A549 (cell line): ENCODE data around the gene DDX10. TPM values are rescaled to one million over a fixed set of nuclear protein-coding genes. Genes with fewer than 3 reads are reported as not detected.

Experiments used
- ATAC-seq, 2 experiments: fragments of 200-7000 bp in 1 of 2; fragments of >200 bp in 1 of 2; cut with Nextera tagmentation in 1 of 2; cut with Tn5 transposase in 1 of 2; 3 replicates each; pipeline versions ENCODE4 v1.8.0 to v1.9.1; 2018 to 2020; ENCODE audit warnings: mild to moderate bottlenecking in 1 of 2, moderate library complexity in 1 of 2
- CTCF ChIA-PET: fragments of 300-600 bp; sonication (Branson Sonifier 250); formaldehyde crosslinking; extraction: SDS; loops from one replicate; lab custom pipeline; 2021; ENCODE audit warnings: antibody characterized with exemption, inconsistent platforms; lab: Yijun Ruan, JAX
- POLR2A ChIA-PET: fragments of 350-600 bp; formaldehyde crosslinking; extraction: SDS; loops from one replicate; lab custom pipeline; 2021; ENCODE audit warnings: antibody characterized with exemption, inconsistent platforms; lab: Yijun Ruan, JAX
- DNase-seq, 2 experiments: peaks; one replicate each; pipeline versions ENCODE4 v3.0.0 to v3.0.0-alpha.2; 2011 to 2016; ENCODE audit warnings: low read depth in 1 of 2, low spot score in 1 of 2
- FAIRE-seq: peaks from 2 replicates; lab custom pipeline; 2011; peaks lifted over from hg19 to GRCh38; lab: Jason Lieb, UNC
- H3K27ac ChIP-seq, 2 experiments: fragments of >200 bp; sonication (Bioruptor Twin); formaldehyde crosslinking; 3 replicates each; pipeline ENCODE4 v1.5.1; 2016 to 2017
- H3K4me1 ChIP-seq: fragments of >200 bp; sonication (Bioruptor Twin); formaldehyde crosslinking; 3 replicates; pipeline ENCODE4 v1.6.1; 2016
- H3K4me2 ChIP-seq: fragments of >200 bp; sonication (Bioruptor Twin); formaldehyde crosslinking; 3 replicates; pipeline ENCODE4 v1.6.1; 2016
- H3K4me3 ChIP-seq: fragments of >200 bp; sonication (Bioruptor Twin); formaldehyde crosslinking; 3 replicates; pipeline ENCODE4 v1.5.1; 2016
- H3K9me3 ChIP-seq: fragments of >200 bp; sonication (Bioruptor Twin); formaldehyde crosslinking; 3 replicates; pipeline ENCODE4 v1.6.1; 2016
- BHLHE40 ChIP-seq: IDR thresholded peaks from 2 replicates; pipeline ENCODE4 v1.6.1; 2012; ENCODE audit warnings: low read depth, low read length, inconsistent platforms
- EHF ChIP-seq: fragments of 250-450 bp; sonication (Bioruptor Pico); IDR thresholded peaks from 2 replicates; pipeline ENCODE4 v1.5.0; 2020; ENCODE audit warnings: mild to moderate bottlenecking
- EP300 ChIP-seq, 2 experiments: fragments of >200 bp; sonication (Bioruptor Twin); formaldehyde crosslinking; IDR thresholded peaks; 2 replicates in 1 of 2; 3 replicates in 1 of 2; pipeline ENCODE4 v1.6.1; 2016 to 2017
- FOSB ChIP-seq: fragments of 250-450 bp; sonication (Bioruptor Pico); IDR thresholded peaks from 2 replicates; pipeline ENCODE4 v1.5.0; 2020; ENCODE audit warnings: mild to moderate bottlenecking, moderate library complexity
- HES2 ChIP-seq: fragments of >200 bp; sonication (Bioruptor Twin); formaldehyde crosslinking; IDR thresholded peaks from 2 replicates; pipeline ENCODE4 v1.6.1; 2016
- HMGXB4 ChIP-seq: fragments of 250-450 bp; sonication (Bioruptor Pico); IDR thresholded peaks from 2 replicates; pipeline ENCODE4 v1.5.0; 2021; ENCODE audit warnings: mild to moderate bottlenecking, moderate library complexity, borderline replicate concordance
- HOXA7 ChIP-seq: fragments of 250-450 bp; sonication (Bioruptor Pico); IDR thresholded peaks from 2 replicates; pipeline ENCODE4 v1.5.0; 2020; ENCODE audit warnings: mild to moderate bottlenecking, moderate library complexity
- HOXB13 ChIP-seq: fragments of 250-450 bp; sonication (Bioruptor Pico); IDR thresholded peaks from 2 replicates; pipeline ENCODE4 v1.5.0; 2020; ENCODE audit warnings: low read depth, mild to moderate bottlenecking, moderate library complexity
- JUN ChIP-seq, 2 experiments: fragments of >200 bp; sonication (Bioruptor Twin); formaldehyde crosslinking; IDR thresholded peaks; 2 replicates in 1 of 2; 3 replicates in 1 of 2; pipeline ENCODE4 v1.6.1; 2016 to 2017
- JUNB ChIP-seq: fragments of >200 bp; sonication (Bioruptor Twin); formaldehyde crosslinking; IDR thresholded peaks from 2 replicates; pipeline ENCODE4 v1.6.1; 2016
- KDM1A ChIP-seq: fragments of 200-600 bp; sonication (generic); IDR thresholded peaks from 2 replicates; pipeline ENCODE4 v1.6.1; 2016; ENCODE audit warnings: low read depth, mild to moderate bottlenecking
- MYC ChIP-seq: IDR thresholded peaks from 2 replicates; pipeline ENCODE4 v1.6.1; 2012; ENCODE audit warnings: mild to moderate bottlenecking, inconsistent platforms, low read length, improper control_type of control experiment, borderline replicate concordance
- NFE2L2 ChIP-seq: fragments of 150-350 bp; conservative IDR thresholded peaks from 2 replicates; pipeline ENCODE4 v1.6.1; 2014; ENCODE audit warnings: low read length
- RARB ChIP-seq: fragments of 250-450 bp; sonication (Bioruptor Pico); IDR thresholded peaks from 2 replicates; pipeline ENCODE4 v1.8.0; 2021; ENCODE audit warnings: mild to moderate bottlenecking, moderate library complexity
- REST ChIP-seq: fragments of 200-600 bp; sonication (generic); IDR thresholded peaks from 2 replicates; pipeline ENCODE4 v1.6.1; 2016; ENCODE audit warnings: antibody characterized with exemption, mild to moderate bottlenecking, moderate library complexity
- RNF2 ChIP-seq: fragments of 200-600 bp; sonication (generic); IDR thresholded peaks from 2 replicates; pipeline ENCODE4 v1.6.1; 2016; ENCODE audit warnings: low read depth, mild to moderate bottlenecking, antibody characterized with exemption, moderate library complexity, borderline replicate concordance
- SMC3 ChIP-seq: fragments of >200 bp; sonication (Bioruptor Twin); formaldehyde crosslinking; IDR thresholded peaks from 3 replicates; pipeline ENCODE4 v1.6.1; 2018; ENCODE audit warnings: inconsistent platforms
- TP53 ChIP-seq: fragments of 250-450 bp; sonication (Bioruptor Pico); IDR thresholded peaks from 2 replicates; pipeline ENCODE4 v1.5.0; 2021; ENCODE audit warnings: mild to moderate bottlenecking, moderate library complexity
- ZFP36 ChIP-seq: fragments of 450-650 bp; IDR thresholded peaks from 2 replicates; pipeline ENCODE4 v1.6.1; 2014; ENCODE audit warnings: borderline replicate concordance; ENCODE audit not compliant: partially characterized antibody
- ZSCAN20 ChIP-seq: fragments of 250-450 bp; sonication (Bioruptor Pico); IDR thresholded peaks from 2 replicates; pipeline ENCODE4 v1.8.0; 2022; ENCODE audit warnings: mild to moderate bottlenecking, moderate library complexity
- WGBS: methylation state at CpG from one replicate; pipeline ENCODE4 v1.1.6; 2017; ENCODE audit errors: missing lambda C conversion rate; 5-methylcytosine and 5-hydroxymethylcytosine counted together
- polyA plus RNA-seq, 4 experiments: library from polyadenylated mRNA; depleted of rRNA in 3 of 4; stranded (reverse); fragments of >200 nt; fragmentation: RNase III in 1 of 4; extraction: RNeasy Plus Mini Kit Qiagen cat#74134 plus additional on column Dnase treatment in 1 of 4; gene quantifications; 2 replicates in 3 of 4; 3 replicates in 1 of 4; pipeline ENCODE4 v1.2.3, GENCODE V29; 2011 to 2017
- TF ChIP-seq, protein P1 (sequence below): IDR thresholded peaks from 2 replicates; pipeline ENCODE4 v1.6.1; 2012
- TF ChIP-seq, protein P2 (sequence below): IDR thresholded peaks from 2 replicates; pipeline ENCODE4 v1.6.1; 2012; ENCODE audit warnings: low read depth, borderline replicate concordance
- TF ChIP-seq, protein P3 (sequence below): IDR thresholded peaks from 2 replicates; pipeline ENCODE4 v1.6.1; 2012

Gene DDX10
- polyA plus RNA-seq, 2 of the 4 experiments (the other 2 are of a cell fraction), result 46.0 to 189 TPM

DNA sequence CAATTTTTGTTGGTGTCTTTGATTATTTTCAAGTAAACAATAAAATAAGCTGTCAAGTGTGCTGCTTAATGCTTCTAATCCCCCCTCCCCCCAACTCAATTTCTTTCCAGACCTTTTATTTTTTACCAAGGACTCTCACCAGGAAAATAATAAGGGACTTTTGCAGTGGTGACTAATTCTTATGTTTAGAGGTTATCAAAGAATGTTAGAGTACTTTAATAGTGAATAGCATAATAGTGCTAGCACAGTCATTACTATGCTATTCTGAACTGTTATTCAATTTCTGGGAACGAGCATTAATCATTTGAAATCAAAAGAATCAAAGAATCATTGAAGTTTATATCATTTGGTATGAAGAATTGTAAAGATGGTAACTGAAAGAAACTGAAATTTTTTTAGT, 251.4 kb downstream of the DDX10 start:
- Histone ChIP-seq H3K9me3 (no peaks in the 10 kb centered on the region), H3K4me1 (peaks cover 40% of the 10 kb centered on the region), H3K4me2 (peak overlapping the region; percentile 51), H3K27ac (0 out of 6 replicates have a peak overlapping the region, but pooled peaks of 1 of the 2 experiments have one; percentile 21), H3K4me3 (no peak overlapping the region)
- POLR2A ChIA-PET, result no interaction called here
- 17% methylated on average over 1 of the region's 1 CpG for WGBS
- no peak for ATAC-seq
- DNase-seq, result no peak
- no peak for FAIRE-seq
- CTCF ChIA-PET, result interaction anchor here (0.5 kb wide), 1 partner anchor 21 kb away, joined by 3 read pairs; no protein-coding TSS in a partner anchor
- TF ChIP-seq SMC3 (no peak), NFE2L2 (no peak), HOXA7 (CRISPR knock-in tag) (no peak), JUN (IDR thresholded peaks at IDR 0.05) (no peak), KDM1A (no peak), RARB (no peak), RNF2 (no peak), JUNB (no peak), FOSB (CRISPR knock-in tag) (no peak), HES2 (no peak), BHLHE40 (no peak), REST (no peak), ZFP36 (no peak)
- TF ChIP-seq, protein P1, sequence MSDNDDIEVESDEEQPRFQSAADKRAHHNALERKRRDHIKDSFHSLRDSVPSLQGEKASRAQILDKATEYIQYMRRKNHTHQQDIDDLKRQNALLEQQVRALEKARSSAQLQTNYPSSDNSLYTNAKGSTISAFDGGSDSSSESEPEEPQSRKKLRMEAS, result no peak

DNA sequence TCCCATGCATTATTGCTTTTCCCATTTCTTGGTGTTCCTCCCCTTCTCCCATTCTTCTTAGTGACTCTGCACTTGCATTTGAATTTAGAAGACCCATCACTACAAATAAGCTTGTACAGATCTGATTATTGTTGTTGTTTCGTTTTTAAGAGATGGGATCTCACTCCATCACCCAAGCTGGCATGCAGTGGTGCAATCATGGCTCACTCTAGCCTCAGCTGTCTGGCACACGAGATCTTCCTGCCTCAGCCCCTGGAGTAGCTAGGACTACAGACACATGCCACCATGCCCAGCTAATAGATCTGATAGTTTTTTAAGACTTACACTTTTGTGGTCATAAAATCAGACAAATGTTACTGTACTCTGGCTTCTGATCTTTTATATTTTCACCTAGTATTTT, 252.1 kb downstream of the DDX10 start:
- no peak for DNase-seq
- Histone ChIP-seq H3K4me3 (no peak overlapping the region), H3K27ac (peak overlapping the region in 1 of 2 experiments; percentile 63; a peak in 2 of 6 replicates), H3K9me3 (no peaks in the 10 kb centered on the region), H3K4me1 (peaks cover 40% of the 10 kb centered on the region), H3K4me2 (no peak overlapping the region; the same call in 2 of the 3 replicates)
- no peak for FAIRE-seq
- ChIA-PET CTCF (no interaction called here), POLR2A (no interaction called here)
- WGBS, result 63% methylated on average over 2 of the region's 2 CpGs
- TF ChIP-seq HMGXB4 (CRISPR knock-in tag), result no peak
- no peak for TF ChIP-seq EP300 (IDR thresholded peaks at IDR 0.05)
- TF ChIP-seq, protein P2, sequence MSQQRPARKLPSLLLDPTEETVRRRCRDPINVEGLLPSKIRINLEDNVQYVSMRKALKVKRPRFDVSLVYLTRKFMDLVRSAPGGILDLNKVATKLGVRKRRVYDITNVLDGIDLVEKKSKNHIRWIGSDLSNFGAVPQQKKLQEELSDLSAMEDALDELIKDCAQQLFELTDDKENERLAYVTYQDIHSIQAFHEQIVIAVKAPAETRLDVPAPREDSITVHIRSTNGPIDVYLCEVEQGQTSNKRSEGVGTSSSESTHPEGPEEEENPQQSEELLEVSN, result no peak
- TF ChIP-seq SMC3, result no peak
- no peak for ATAC-seq

DNA sequence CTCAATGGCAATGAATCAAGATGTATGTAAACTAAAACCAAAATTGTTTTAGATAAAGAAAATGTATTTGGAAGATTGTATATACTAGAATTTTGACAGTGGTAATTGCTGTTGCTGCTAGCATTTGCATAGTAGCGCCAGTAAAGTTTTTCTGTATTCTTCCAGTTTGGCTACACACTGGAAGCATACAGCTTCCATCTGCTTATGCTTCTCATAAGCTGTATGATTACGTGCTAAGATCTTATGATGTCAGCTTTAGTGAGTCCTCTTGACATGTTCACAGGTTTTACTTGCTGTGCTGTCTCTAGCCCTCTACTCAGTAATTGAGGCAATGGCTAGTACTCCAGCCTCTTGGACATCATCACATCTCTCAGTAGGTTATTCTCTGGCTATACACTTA, 256.3 kb downstream of the DDX10 start:
- ChIA-PET CTCF (no interaction called here), POLR2A (no interaction called here)
- Histone ChIP-seq H3K4me1 (peaks cover 22% of the 10 kb centered on the region), H3K4me3 (no peak overlapping the region), H3K4me2 (no peak overlapping the region), H3K9me3 (no peaks in the 10 kb centered on the region), H3K27ac (no peak overlapping the region)
- ATAC-seq, result no peak
- FAIRE-seq, result no peak
- DNase-seq, result no peak
- WGBS, result 94% methylated on average over 2 of the region's 2 CpGs
- no peak for TF ChIP-seq RNF2
- TF ChIP-seq RARB, result no peak
- TF ChIP-seq ZSCAN20, result no peak
- TF ChIP-seq EHF (CRISPR knock-in tag), result no peak
- TF ChIP-seq HOXB13 (CRISPR knock-in tag), result no peak
- TF ChIP-seq, protein P3, sequence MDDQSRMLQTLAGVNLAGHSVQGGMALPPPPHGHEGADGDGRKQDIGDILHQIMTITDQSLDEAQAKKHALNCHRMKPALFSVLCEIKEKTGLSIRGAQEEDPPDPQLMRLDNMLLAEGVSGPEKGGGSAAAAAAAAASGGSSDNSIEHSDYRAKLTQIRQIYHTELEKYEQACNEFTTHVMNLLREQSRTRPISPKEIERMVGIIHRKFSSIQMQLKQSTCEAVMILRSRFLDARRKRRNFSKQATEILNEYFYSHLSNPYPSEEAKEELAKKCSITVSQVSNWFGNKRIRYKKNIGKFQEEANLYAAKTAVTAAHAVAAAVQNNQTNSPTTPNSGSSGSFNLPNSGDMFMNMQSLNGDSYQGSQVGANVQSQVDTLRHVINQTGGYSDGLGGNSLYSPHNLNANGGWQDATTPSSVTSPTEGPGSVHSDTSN, result no peak
- no peak for TF ChIP-seq MYC
- no peak for TF ChIP-seq TP53
- TF ChIP-seq KDM1A, result no peak
